ACC112 (cell line): ENCODE measurements around the gene TAS1R1.

ENCODE experiments used
- H2AFZ ChIP-seq: fragments of 200-600 bp; sonication (generic); one replicate; pipeline ENCODE4 v1.6.0; 2017; ENCODE audit warnings: antibody characterized with exemption, low read length; ENCODE audit not compliant: unreplicated experiment
- H3K27ac ChIP-seq: fragments of 200-600 bp; sonication (generic); 2 replicates; pipeline ENCODE4 v1.5.1; 2014; ENCODE audit warnings: low read depth, mild to moderate bottlenecking, antibody characterized with exemption, low read length, moderate library complexity
- H3K27me3 ChIP-seq: fragments of 200-600 bp; sonication (generic); 2 replicates; pipeline ENCODE4 v1.6.1; 2014; ENCODE audit warnings: mild to moderate bottlenecking, antibody characterized with exemption, low read length, moderate library complexity, mixed read lengths; ENCODE audit not compliant: insufficient read depth
- H3K36me3 ChIP-seq: fragments of 200-600 bp; sonication (generic); 2 replicates; pipeline ENCODE4 v1.6.1; 2016; ENCODE audit warnings: mild to moderate bottlenecking, antibody characterized with exemption, low read length, moderate library complexity, mixed read lengths; ENCODE audit not compliant: insufficient read depth
- H3K4me1 ChIP-seq: fragments of 200-600 bp; sonication (generic); one replicate; pipeline ENCODE4 v1.6.1; 2016; ENCODE audit warnings: low read length, mixed read lengths; ENCODE audit not compliant: insufficient read depth, unreplicated experiment, control insufficient read depth
- H3K4me3 ChIP-seq: fragments of 200-600 bp; sonication (generic); 2 replicates; pipeline ENCODE4 v1.5.1; 2014; ENCODE audit warnings: mild to moderate bottlenecking, low read depth, low read length
- H3K79me2 ChIP-seq: fragments of 200-600 bp; sonication (generic); one replicate; pipeline ENCODE4 v1.6.0; 2016; ENCODE audit warnings: low read length; ENCODE audit not compliant: control insufficient read depth, unreplicated experiment, insufficient read depth

Gene TAS1R1

DNA sequence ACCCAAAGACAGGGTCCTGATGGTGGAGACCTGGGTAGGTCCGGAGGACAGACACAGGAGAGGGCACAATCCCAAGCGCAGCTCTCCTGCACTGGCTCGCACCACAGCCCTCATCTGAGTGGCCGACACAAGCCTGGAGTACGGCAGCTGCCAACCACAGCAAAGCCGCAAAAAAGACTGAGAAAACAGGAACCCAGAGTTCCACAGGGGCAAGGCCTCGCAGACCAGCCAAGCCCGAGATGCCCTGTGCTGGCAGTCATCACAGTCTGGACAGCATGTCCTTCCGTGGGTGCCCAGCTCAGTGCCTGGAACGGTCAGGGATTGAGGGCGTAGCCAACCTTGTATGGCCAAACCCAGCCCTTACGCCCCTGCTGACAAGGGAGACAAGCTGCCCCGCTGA is 36.1 kb downstream of the TAS1R1 start:
- Histone ChIP-seq H3K4me3 (no peak overlapping the region), H3K27me3 (no peaks in the 10 kb centered on the region), H3K27ac (no peak overlapping the region), H3K36me3 (peaks cover 7% of the 10 kb centered on the region; the same call in 1 of the 2 replicates), H2AFZ (no peak overlapping the region), H3K79me2 (peaks cover 11% of the 10 kb centered on the region), H3K4me1 (no peaks in the 10 kb centered on the region)

DNA sequence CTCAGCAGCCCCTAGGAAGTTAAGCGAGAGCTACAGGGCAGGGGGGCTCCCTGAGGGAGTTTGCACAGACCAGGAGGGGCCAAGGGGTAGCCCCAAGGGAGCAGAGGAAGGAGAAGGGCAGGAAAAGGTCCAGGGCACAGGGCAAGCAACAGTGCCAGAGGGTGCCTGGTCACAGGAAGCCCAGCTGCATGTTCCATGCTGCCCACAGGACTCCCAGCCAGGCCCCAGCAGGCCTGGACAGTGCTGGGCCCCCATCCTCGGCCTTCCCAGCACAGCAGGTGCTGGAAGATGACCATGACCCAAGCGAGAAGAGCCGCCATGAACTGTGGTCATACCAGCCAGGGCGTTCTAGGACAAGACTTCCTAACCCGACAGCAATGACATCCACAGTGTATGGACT is 36.5 kb downstream of the TAS1R1 start:
- no peaks in the 10 kb centered on the region for H3K27me3 ChIP-seq
- H3K36me3 ChIP-seq, result peaks cover 7% of the 10 kb centered on the region; the same call in 1 of the 2 replicates
- no peak overlapping the region for H3K27ac ChIP-seq
- H3K4me3 ChIP-seq, result no peak overlapping the region
- H3K4me1 ChIP-seq, result no peaks in the 10 kb centered on the region
- no peak overlapping the region for H2AFZ ChIP-seq
- peaks cover 16% of the 10 kb centered on the region for H3K79me2 ChIP-seq

DNA sequence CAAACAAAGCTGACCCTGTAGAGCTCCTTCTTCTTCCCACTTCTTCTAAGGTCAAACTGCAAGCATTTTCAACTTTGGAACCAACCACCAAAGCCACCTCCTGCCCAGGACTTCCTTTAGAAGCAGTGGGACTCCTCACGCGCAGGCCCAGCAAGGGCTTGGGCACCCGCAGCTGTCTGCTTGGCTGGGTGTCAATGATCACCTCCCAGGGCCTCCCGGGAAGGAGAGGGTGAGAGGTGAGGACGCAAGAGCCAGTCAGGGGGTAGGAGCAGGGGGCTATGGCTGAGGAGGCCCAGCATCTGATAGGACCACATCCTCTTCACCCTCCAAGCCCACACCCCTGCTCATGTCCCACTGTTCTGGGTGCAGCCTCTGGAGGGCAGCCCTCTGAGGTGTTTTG is 37.3 kb downstream of the TAS1R1 start:
- Histone ChIP-seq H3K27me3 (no peaks in the 10 kb centered on the region), H3K36me3 (peaks cover 11% of the 10 kb centered on the region; the same call in 1 of the 2 replicates), H3K79me2 (peaks cover 24% of the 10 kb centered on the region), H3K27ac (no peak overlapping the region), H3K4me1 (peaks cover 5% of the 10 kb centered on the region), H2AFZ (no peak overlapping the region), H3K4me3 (no peak overlapping the region)

DNA sequence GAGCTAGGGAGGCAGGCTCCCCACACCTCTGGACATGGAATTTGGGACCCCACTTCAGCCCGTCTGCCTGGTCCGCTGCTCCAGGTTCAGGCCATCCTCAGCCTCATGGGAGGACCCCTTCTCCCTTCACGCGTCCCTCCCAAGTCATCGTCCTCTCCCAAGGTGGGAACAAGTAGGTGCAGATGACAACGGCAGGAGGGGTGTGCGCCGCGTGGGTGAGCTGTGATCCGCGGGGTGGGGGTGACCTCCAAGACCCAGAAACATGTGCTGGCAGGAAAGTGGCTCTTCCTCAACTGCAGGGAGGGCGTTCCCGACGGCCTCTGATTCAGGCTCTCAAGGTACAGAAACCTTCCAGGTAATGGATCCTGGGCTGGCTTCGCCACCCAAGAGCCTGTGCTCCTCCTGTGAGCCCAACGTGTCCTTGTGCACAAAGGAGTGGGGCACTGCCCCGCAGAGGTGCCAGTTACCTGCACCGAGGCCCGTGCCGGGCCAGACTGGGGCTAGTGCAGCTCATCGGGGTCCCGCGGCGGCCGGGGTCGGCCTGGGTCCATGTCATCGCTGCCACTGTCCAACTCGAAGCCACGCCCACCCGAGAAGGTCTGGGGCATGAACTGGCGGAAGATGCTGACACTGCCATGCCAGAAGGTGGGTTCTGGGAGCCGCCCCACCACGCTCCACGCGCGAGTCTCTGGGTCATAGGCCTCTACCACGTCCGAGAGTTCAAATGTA is 37.9 kb downstream of the TAS1R1 start:
- Histone ChIP-seq H3K27me3 (no peaks in the 10 kb centered on the region), H2AFZ (no peak overlapping the region), H3K36me3 (peaks cover 11% of the 10 kb centered on the region; the same call in 1 of the 2 replicates), H3K79me2 (peaks cover 30% of the 10 kb centered on the region), H3K4me1 (peaks cover 9% of the 10 kb centered on the region), H3K4me3 (no peak overlapping the region), H3K27ac (no peak overlapping the region)

DNA sequence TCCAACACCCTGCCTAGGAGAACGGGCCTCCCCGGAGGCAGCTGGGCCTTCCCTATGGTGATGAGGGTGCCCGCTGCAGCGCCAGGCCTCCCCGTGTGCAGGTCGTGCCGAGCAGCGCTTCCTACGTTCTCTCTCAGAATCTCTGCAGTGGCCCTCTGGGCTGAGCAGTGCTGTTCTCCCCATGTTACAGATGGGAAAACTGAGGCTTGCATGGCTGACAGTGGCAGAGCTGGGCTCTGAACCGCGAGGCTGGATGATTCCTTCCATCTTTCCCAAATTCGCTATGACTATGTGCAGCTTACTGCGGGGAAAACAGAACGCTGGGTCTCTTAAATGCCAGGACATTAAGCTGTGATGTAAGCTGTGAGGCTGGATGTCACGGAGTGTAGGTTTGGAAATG is 38.7 kb downstream of the TAS1R1 start:
- H3K27ac ChIP-seq, result no peak overlapping the region
- H2AFZ ChIP-seq, result no peak overlapping the region
- H3K79me2 ChIP-seq, result peaks cover 34% of the 10 kb centered on the region
- H3K4me3 ChIP-seq, result no peak overlapping the region
- no peaks in the 10 kb centered on the region for H3K27me3 ChIP-seq
- H3K36me3 ChIP-seq, result peaks cover 11% of the 10 kb centered on the region; the same call in 1 of the 2 replicates
- H3K4me1 ChIP-seq, result peaks cover 12% of the 10 kb centered on the region

DNA sequence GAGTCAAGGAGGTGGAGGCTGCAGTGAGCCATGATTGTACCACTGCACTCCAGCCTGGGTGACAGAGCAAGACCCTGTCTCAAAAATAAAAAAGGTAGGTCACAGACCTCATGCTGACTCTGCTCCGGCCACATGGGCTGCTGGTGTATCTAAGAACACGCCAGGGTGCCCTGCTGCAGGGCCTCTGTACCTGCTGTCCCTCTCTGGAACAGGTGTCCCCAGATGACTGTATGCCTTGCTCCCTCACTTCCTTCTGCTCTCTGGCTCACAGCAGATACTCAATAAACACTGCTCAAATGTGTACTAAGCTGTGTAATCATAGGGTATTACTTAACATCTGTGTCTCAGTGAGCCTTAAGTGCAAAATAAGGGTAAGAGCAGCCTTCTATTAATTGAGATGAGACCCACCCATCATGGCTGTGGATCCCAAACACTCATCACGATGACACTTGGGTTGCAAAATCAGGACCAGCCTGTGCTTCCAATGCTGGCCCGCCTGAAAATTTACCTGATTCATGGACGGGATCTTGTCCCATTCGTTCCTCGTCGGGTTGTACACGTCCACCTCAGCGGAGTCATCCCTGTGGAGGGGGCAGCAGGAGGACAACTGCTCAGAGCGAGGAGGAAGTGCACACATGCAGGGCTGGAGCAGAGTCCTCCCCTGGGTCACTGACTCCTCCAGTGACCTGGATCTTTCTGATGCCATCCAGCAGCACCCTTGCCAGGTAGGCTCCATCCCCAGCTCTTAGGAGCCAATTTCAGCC is 40.1 kb downstream of the TAS1R1 start:
- Histone ChIP-seq H3K27ac (no peak overlapping the region), H3K36me3 (peaks cover 11% of the 10 kb centered on the region; the same call in 1 of the 2 replicates), H3K79me2 (peaks cover 47% of the 10 kb centered on the region), H3K27me3 (no peaks in the 10 kb centered on the region), H3K4me3 (no peak overlapping the region), H3K4me1 (peaks cover 19% of the 10 kb centered on the region), H2AFZ (no peak overlapping the region)

DNA sequence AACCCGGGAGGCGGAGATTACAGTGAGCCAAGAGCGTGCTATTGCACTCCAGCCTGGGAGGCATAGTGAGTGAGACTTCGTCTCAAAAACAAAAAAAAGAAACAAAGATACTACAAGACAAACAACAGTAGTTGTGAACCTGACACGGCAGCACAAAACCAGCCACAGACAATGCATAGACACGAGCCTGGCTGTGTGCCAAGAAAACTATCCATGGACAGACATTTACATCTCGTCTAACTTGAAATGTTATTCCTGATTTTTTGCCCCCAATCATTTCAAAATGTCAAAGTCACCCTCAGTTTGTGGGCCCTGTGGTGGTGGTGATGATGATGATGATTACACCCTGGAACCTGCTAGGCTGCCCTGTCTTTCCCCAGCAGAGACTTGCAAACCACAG is 41.2 kb downstream of the TAS1R1 start:
- H3K4me3 ChIP-seq, result no peak overlapping the region
- H3K36me3 ChIP-seq, result peaks cover 11% of the 10 kb centered on the region; the same call in 1 of the 2 replicates
- no peak overlapping the region for H3K27ac ChIP-seq
- H3K79me2 ChIP-seq, result peaks cover 58% of the 10 kb centered on the region
- H2AFZ ChIP-seq, result no peak overlapping the region
- H3K27me3 ChIP-seq, result no peaks in the 10 kb centered on the region
- H3K4me1 ChIP-seq, result peaks cover 19% of the 10 kb centered on the region

DNA sequence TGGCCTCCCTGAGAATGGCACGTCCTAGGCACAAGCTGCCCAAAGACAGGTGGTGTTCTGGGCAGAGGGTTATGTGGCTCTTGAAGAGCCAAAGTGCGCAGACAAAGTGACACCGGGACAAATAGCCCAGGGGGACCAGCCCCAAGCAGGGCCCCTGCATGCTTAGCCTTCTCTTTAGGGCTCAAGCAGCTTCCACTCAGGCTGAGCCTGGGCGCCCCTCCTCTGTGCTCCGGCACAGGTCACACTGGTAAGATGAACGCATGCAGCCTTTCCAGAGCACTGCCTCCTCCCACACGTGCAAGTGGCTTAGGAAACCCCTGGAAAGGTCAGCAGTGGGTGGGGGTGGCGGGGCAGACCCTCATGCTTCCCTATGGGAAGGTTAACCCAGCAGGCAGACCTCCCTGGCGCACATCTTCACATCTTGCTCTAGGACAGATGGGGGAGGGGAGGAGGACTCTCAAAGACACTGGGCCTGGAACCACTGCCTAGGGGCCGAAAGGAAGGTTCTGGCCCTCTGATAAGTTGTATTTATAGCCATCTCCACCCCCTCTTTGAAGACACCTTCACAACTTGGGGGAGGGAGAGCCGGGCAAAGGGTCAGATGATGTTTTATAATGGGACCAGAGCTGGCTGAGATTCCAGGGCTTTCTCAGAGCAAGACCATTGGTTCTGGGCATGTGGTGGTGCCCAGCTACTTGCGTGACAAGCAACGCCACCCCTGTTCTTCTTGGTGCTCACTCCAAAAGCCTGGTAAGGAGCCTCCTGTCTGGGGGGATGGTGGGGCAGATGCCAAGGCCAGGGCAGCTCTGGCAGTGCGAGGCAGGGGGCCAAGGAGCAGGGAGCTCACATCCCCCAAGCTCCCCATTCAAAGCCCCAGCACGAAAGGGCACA is 42.0 kb downstream of the TAS1R1 start:
- H3K27me3 ChIP-seq, result no peaks in the 10 kb centered on the region
- no peak overlapping the region for H3K27ac ChIP-seq
- H2AFZ ChIP-seq, result no peak overlapping the region
- H3K79me2 ChIP-seq, result peaks cover 66% of the 10 kb centered on the region
- no peak overlapping the region for H3K4me3 ChIP-seq
- peaks cover 19% of the 10 kb centered on the region for H3K4me1 ChIP-seq
- peaks cover 11% of the 10 kb centered on the region; the same call in 1 of the 2 replicates for H3K36me3 ChIP-seq

DNA sequence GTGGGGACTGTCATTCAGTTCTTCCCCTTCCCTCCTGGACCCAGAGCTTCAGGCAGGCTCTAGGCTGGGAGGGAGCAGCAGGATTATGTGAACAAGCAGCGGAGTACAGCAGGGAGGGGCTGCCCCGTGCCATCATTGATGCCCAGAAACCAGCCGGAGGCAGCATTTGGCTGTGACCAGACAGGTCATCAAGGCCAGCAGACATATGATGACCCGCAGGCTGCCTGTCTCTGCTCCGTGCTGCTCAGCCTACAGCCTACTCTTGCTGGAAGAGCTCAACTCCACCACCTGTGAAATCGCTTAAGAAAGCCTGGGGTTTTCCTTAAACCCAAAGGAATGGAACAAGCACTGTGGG is 42.6 kb downstream of the TAS1R1 start:
- Histone ChIP-seq H3K27ac (no peak overlapping the region), H3K36me3 (peaks cover 11% of the 10 kb centered on the region; the same call in 1 of the 2 replicates), H3K79me2 (peaks cover 71% of the 10 kb centered on the region), H2AFZ (no peak overlapping the region), H3K4me1 (peaks cover 19% of the 10 kb centered on the region), H3K4me3 (no peak overlapping the region), H3K27me3 (no peaks in the 10 kb centered on the region)
